Measurements from ENCODE around the gene FGD3. TPM values are rescaled to one million over a fixed set of nuclear protein-coding genes. Genes with fewer than 3 reads are reported as not detected.

Gene FGD3
- total RNA-seq, 6 donors from 2014 or later = 14.0 to 45.1 (median 22.3) TPM

GRCh38 chr9:93059715-93060578, 112.6 kb downstream of the FGD3 start:
- no peaks in the 10 kb centered on the region for H3K9me3 ChIP-seq
- peak overlapping the region in 3 of 4 donors; percentile 8 to 87 (median 73) for H3K27ac ChIP-seq
- ATAC-seq (ENCODE audit: low FRiP score in 2 of 2) (no peak), DNase-seq (no peak)
- H3K36me3 ChIP-seq = no peaks in the 10 kb centered on the region
- TF ChIP-seq POLR2AphosphoS5 (IDR thresholded peaks at IDR 0.05) = no peak
- no peak for TF ChIP-seq POLR2A (IDR thresholded peaks at IDR 0.05)
- no peak for TF ChIP-seq CTCF (IDR thresholded peaks at IDR 0.05)
- no peak for TF ChIP-seq EP300 (IDR thresholded peaks at IDR 0.05)
- no peaks in the 10 kb centered on the region for H3K27me3 ChIP-seq
- H3K4me3 ChIP-seq = peak overlapping the region in 3 of 4 donors; percentile 59 to 66 (median 64)
- peaks cover 16 to 34% (median 30%) of the 10 kb centered on the region in 4 donors for H3K4me1 ChIP-seq
- 61 to 86% methylated on average over 1 to 7 of the region's 7 CpGs for whole genome bisulfite sequencing, 2 donors

- no peak for TF ChIP-seq POLR2A (IDR thresholded peaks at IDR 0.05)
- ATAC-seq (ENCODE audit: low FRiP score in 2 of 2) (no peak), DNase-seq (no peak)
- 70 to 85% methylated on average over 8 of the region's 8 CpGs for WGBS, 2 donors
- Histone ChIP-seq H3K36me3 (no peaks in the 10 kb centered on the region), H3K27ac (peak overlapping the region in 1 of 4 donors; percentile 6), H3K4me3 (no peak overlapping the region), H3K27me3 (no peaks in the 10 kb centered on the region), H3K9me3 (no peaks in the 10 kb centered on the region), H3K4me1 (peaks cover 16 to 35% (median 30%) of the 10 kb centered on the region in 4 donors)
Observed at GRCh38 chr9:93060746-93061259, 113.5 kb downstream of the FGD3 start.

GRCh38 chr9:93061260-93061751, 114.0 kb downstream of the FGD3 start:
- H3K36me3 ChIP-seq = no peaks in the 10 kb centered on the region
- DNase-seq (no peak), ATAC-seq (ENCODE audit: low FRiP score in 2 of 2) (no peak)
- no peak overlapping the region for H3K4me3 ChIP-seq
- no peaks in the 10 kb centered on the region for H3K9me3 ChIP-seq
- peak overlapping the region in 1 of 4 donors; percentile 54 for H3K27ac ChIP-seq
- 95 to 100% methylated on average over 3 to 4 of the region's 4 CpGs for WGBS, 2 donors
- no peaks in the 10 kb centered on the region for H3K27me3 ChIP-seq
- TF ChIP-seq EP300 (IDR thresholded peaks at IDR 0.05) = no peak
- TF ChIP-seq POLR2AphosphoS5 (IDR thresholded peaks at IDR 0.05) = no peak
- no peak for TF ChIP-seq POLR2A (IDR thresholded peaks at IDR 0.05)
- no peak for TF ChIP-seq CTCF (IDR thresholded peaks at IDR 0.05)
- peaks cover 16 to 35% (median 30%) of the 10 kb centered on the region in 4 donors for H3K4me1 ChIP-seq

- no peaks in the 10 kb centered on the region for H3K36me3 ChIP-seq
- H3K4me3 ChIP-seq = no peak overlapping the region
- peak overlapping the region in 1 of 4 donors; percentile 54 for H3K27ac ChIP-seq
- peaks cover 16 to 35% (median 30%) of the 10 kb centered on the region in 4 donors for H3K4me1 ChIP-seq
- ATAC-seq (ENCODE audit: low FRiP score in 2 of 2) (no peak), DNase-seq (no peak)
- WGBS, 2 donors = 84 to 89% methylated on average over 19 of the region's 19 CpGs
- no peaks in the 10 kb centered on the region for H3K9me3 ChIP-seq
- no peaks in the 10 kb centered on the region for H3K27me3 ChIP-seq
- TF ChIP-seq POLR2AphosphoS5 (IDR thresholded peaks at IDR 0.05) (no peak), CTCF (IDR thresholded peaks at IDR 0.05) (no peak), POLR2A (IDR thresholded peaks at IDR 0.05) (no peak), EP300 (IDR thresholded peaks at IDR 0.05) (no peak)
Observed at GRCh38 chr9:93061791-93062763, 114.8 kb downstream of the FGD3 start.

Measured in upper lobe of left lung (tissue), 6 donors.